Tibial nerve (tissue), 4 donors: ENCODE results near the gene RASAL2. TPM values are rescaled to one million over a fixed set of nuclear protein-coding genes. Genes with fewer than 3 reads are reported as not detected.

Experiments
- DNase-seq, 2 donors: peaks; one replicate each; pipeline ENCODE4 v3.0.0-alpha.2; 2019; ENCODE audit warnings: low spot score in 2 of 2
- H3K27ac ChIP-seq, 4 donors: fragments of 200-600 bp; sonication (generic) in 3 of 4; one replicate each; pipeline ENCODE4 v1.5.1; 2017 to 2019; ENCODE audit warnings: mild to moderate bottlenecking in 1 of 4
- H3K27me3 ChIP-seq, 2 donors: fragments of 200-600 bp; sonication (generic) in 1 of 2; one replicate each; pipeline versions ENCODE4 v1.5.1 to v1.6.0; 2017 to 2019
- H3K36me3 ChIP-seq, 3 donors: fragments of 200-600 bp; sonication (generic); one replicate each; pipeline ENCODE4 v1.5.1; 2018 to 2019
- H3K4me1 ChIP-seq, 4 donors: fragments of 200-600 bp; sonication (generic) in 3 of 4; one replicate each; pipeline ENCODE4 v1.5.1; 2017 to 2019
- H3K4me3 ChIP-seq, 4 donors: fragments of 200-600 bp; sonication (generic) in 3 of 4; one replicate each; pipeline ENCODE4 v1.5.1; 2017 to 2019; ENCODE audit warnings: mild to moderate bottlenecking in 1 of 4, moderate library complexity in 1 of 4
- H3K9me3 ChIP-seq, 4 donors: fragments of 200-600 bp; sonication (generic) in 3 of 4; one replicate each; pipeline ENCODE4 v1.5.1; 2017 to 2019
- EP300 ChIP-seq, 2 donors: sonication (generic); formaldehyde crosslinking; IDR thresholded peaks; one replicate each; pipeline ENCODE4 v1.6.1; 2017; ENCODE audit warnings: antibody characterized with exemption in 2 of 2, mild to moderate bottlenecking in 1 of 2
- POLR2A ChIP-seq, 2 donors: fragments of 450-650 bp; IDR thresholded peaks; one replicate each; pipeline ENCODE4 v1.6.1; 2017; ENCODE audit warnings: antibody characterized with exemption in 2 of 2, mild to moderate bottlenecking in 2 of 2, moderate library complexity in 2 of 2
- WGBS, 2 donors: methylation state at CpG; one replicate each; pipeline ENCODE4 v1.1.5; 2018; 5-methylcytosine and 5-hydroxymethylcytosine counted together
- total RNA-seq, 4 donors: library from RNA; depleted of rRNA; stranded (reverse); fragments of >200 nt; gene quantifications; one replicate each; pipeline ENCODE4 v1.1.0, GENCODE V29; 2016
- TF ChIP-seq, protein P1 (sequence below), 5 experiments: fragments of 200-600 bp in 3 of 5; fragments of 450-650 bp in 2 of 5; sonication (generic) in 3 of 5; IDR thresholded peaks; one replicate each; pipeline ENCODE4 v1.5.1; 2016 to 2019; ENCODE audit warnings: antibody characterized with exemption in 5 of 5, mild to moderate bottlenecking in 3 of 5, moderate library complexity in 2 of 5

The RASAL2 gene
- total RNA-seq, 4 donors from 2014 or later = 40.5 to 44.8 (median 43.0) TPM

- no peaks in the 10 kb centered on the region for H3K9me3 ChIP-seq
- no peaks in the 10 kb centered on the region for H3K36me3 ChIP-seq
- 83 to 84% methylated on average over 11 of the region's 11 CpGs for WGBS, 2 donors
- H3K27ac ChIP-seq = no peak overlapping the region
- H3K27me3 ChIP-seq = peaks cover 0 to under 1% of the 10 kb centered on the region in 2 donors
- no peak for DNase-seq
- no peaks in the 10 kb centered on the region for H3K4me1 ChIP-seq
- TF ChIP-seq EP300 (IDR thresholded peaks at IDR 0.05) = no peak
- TF ChIP-seq, protein P1, sequence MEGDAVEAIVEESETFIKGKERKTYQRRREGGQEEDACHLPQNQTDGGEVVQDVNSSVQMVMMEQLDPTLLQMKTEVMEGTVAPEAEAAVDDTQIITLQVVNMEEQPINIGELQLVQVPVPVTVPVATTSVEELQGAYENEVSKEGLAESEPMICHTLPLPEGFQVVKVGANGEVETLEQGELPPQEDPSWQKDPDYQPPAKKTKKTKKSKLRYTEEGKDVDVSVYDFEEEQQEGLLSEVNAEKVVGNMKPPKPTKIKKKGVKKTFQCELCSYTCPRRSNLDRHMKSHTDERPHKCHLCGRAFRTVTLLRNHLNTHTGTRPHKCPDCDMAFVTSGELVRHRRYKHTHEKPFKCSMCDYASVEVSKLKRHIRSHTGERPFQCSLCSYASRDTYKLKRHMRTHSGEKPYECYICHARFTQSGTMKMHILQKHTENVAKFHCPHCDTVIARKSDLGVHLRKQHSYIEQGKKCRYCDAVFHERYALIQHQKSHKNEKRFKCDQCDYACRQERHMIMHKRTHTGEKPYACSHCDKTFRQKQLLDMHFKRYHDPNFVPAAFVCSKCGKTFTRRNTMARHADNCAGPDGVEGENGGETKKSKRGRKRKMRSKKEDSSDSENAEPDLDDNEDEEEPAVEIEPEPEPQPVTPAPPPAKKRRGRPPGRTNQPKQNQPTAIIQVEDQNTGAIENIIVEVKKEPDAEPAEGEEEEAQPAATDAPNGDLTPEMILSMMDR (IDR thresholded peaks at IDR 0.05) = no peak
- TF ChIP-seq POLR2A (IDR thresholded peaks at IDR 0.05) = no peak
- H3K4me3 ChIP-seq = no peak overlapping the region
Measured at GRCh38 chr1:178492341-178492740, 398.4 kb downstream of the RASAL2 start.

GRCh38 chr1:178493301-178493741 lies 399.4 kb downstream of the RASAL2 start:
- TF ChIP-seq POLR2A (IDR thresholded peaks at IDR 0.05) (no peak), EP300 (IDR thresholded peaks at IDR 0.05) (no peak)
- TF ChIP-seq, protein P1 (IDR thresholded peaks at IDR 0.05) = no peak
- 91 to 96% methylated on average over 16 of the region's 16 CpGs for WGBS, 2 donors
- H3K4me1 ChIP-seq = no peaks in the 10 kb centered on the region
- no peak overlapping the region for H3K4me3 ChIP-seq
- H3K27me3 ChIP-seq = no peaks in the 10 kb centered on the region
- H3K36me3 ChIP-seq = no peaks in the 10 kb centered on the region
- H3K27ac ChIP-seq = no peak overlapping the region
- no peak for DNase-seq
- H3K9me3 ChIP-seq = no peaks in the 10 kb centered on the region

GRCh38 chr1:178494569-178494971 lies 400.7 kb downstream of the RASAL2 start:
- no peak for TF ChIP-seq POLR2A (IDR thresholded peaks at IDR 0.05)
- TF ChIP-seq, protein P1 (IDR thresholded peaks at IDR 0.05) = no peak
- no peak for TF ChIP-seq EP300 (IDR thresholded peaks at IDR 0.05)
- no peak overlapping the region for H3K4me3 ChIP-seq
- H3K4me1 ChIP-seq = no peaks in the 10 kb centered on the region
- H3K27me3 ChIP-seq = no peaks in the 10 kb centered on the region
- 87 to 94% methylated on average over 10 to 13 of the region's 13 CpGs for WGBS, 2 donors
- no peaks in the 10 kb centered on the region for H3K36me3 ChIP-seq
- DNase-seq = no peak
- no peak overlapping the region for H3K27ac ChIP-seq
- no peaks in the 10 kb centered on the region for H3K9me3 ChIP-seq

GRCh38 chr1:178495158-178495557 lies 401.3 kb downstream of the RASAL2 start:
- Histone ChIP-seq H3K4me3 (no peak overlapping the region), H3K9me3 (no peaks in the 10 kb centered on the region), H3K4me1 (no peaks in the 10 kb centered on the region), H3K27me3 (no peaks in the 10 kb centered on the region), H3K27ac (no peak overlapping the region), H3K36me3 (no peaks in the 10 kb centered on the region)
- TF ChIP-seq, protein P1 (IDR thresholded peaks at IDR 0.05) = no peak
- TF ChIP-seq EP300 (IDR thresholded peaks at IDR 0.05) = no peak
- no peak for DNase-seq
- 83 to 95% methylated on average over 1 of the region's 1 CpG for WGBS, 2 donors

- Histone ChIP-seq H3K27me3 (no peaks in the 10 kb centered on the region), H3K27ac (no peak overlapping the region), H3K4me3 (no peak overlapping the region), H3K36me3 (no peaks in the 10 kb centered on the region), H3K4me1 (no peaks in the 10 kb centered on the region), H3K9me3 (no peaks in the 10 kb centered on the region)
- WGBS, 2 donors = 84 to 89% methylated on average over 16 of the region's 16 CpGs
- TF ChIP-seq EP300 (IDR thresholded peaks at IDR 0.05) = no peak
- no peak for TF ChIP-seq POLR2A (IDR thresholded peaks at IDR 0.05)
- TF ChIP-seq, protein P1 (IDR thresholded peaks at IDR 0.05) = no peak
- DNase-seq = no peak
Measured at GRCh38 chr1:178495741-178496409, 402.0 kb downstream of the RASAL2 start.
